ENCODE measurements around the gene PTPRG.

GRCh38 chr3:62094461-62094860, 533.1 kb downstream of the PTPRG start:
- TF ChIP-seq CTCF (IDR thresholded peaks at IDR 0.05 in 2 of 3, conservative IDR thresholded peaks at IDR 0.05 in 1 of 3; ENCODE audit: control insufficient read depth in 2 of 3, extremely low read depth in 1 of 3, insufficient read depth in 1 of 3, low read depth in 3 of 3, low read length in 3 of 3) (no peak), POLR2AphosphoS5 (IDR thresholded peaks at IDR 0.05; ENCODE audit: low read length) (no peak), MEF2A (IDR thresholded peaks at IDR 0.05; ENCODE audit: insufficient read depth, low read depth, low read length) (no peak), EP300 (IDR thresholded peaks at IDR 0.05; ENCODE audit: borderline replicate concordance in 1 of 2, control insufficient read depth in 1 of 2, low read depth in 2 of 2, low read length in 2 of 2) (no peak)
